GM18858 (cell line): ENCODE measurements around the gene CABP1.

Source experiments
- ATAC-seq: cut with Tn5 transposase; IDR thresholded peaks from one replicate; pipeline ENCODE4 v1.9.1; 2021; ENCODE audit not compliant: unreplicated experiment

CABP1 gene

GRCh38 chr12:120690978-120691377, 50.6 kb downstream of the CABP1 start:
- no peak for ATAC-seq

- ATAC-seq: no peak
Observed at GRCh38 chr12:120692524-120693033, 52.2 kb downstream of the CABP1 start.

GRCh38 chr12:120693848-120694247, 53.4 kb downstream of the CABP1 start:
- no peak for ATAC-seq

- no peak for ATAC-seq
Observed at GRCh38 chr12:120696626-120697025, 56.2 kb downstream of the CABP1 start.

DNA sequence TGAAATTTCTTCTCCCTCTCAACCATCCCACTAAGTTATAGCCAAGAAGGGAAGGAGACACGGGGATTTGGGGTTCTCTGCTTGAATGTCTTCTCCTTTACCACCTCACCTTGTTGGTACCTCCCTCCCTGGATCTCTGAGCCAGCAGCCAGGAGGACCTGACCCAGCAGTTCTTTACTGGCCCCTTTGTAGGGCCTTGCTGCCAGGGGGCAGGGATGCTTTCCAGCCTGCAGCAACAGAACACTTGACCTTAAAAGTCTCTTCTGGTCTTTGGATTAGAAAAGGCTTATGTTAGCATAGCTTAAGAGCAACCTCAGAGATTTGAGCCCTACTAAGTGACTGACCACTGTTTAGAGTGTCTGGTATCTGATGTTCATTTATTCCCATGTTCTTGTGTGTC, 56.9 kb downstream of the CABP1 start:
- ATAC-seq: no peak

DNA sequence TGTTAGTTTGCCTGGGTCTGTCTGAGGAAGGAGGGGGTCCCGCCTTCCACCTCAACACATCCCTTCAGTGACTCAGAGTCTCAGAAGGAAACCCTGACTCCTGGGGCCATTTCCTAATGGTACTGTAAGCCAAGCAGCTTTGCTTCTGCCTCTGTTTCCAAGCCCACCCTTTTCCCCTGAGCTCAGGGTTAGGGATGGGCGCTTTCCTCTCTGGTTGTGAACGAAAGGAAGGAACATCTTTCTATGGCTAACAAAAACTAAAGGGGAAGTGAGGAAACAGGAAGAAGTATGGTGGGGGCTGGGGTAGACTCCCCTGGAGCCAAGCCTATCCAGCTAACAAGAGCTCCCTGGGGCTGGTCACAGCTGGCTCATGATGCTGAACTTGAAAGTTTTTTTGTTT, 58.2 kb downstream of the CABP1 start:
- ATAC-seq: no peak

DNA sequence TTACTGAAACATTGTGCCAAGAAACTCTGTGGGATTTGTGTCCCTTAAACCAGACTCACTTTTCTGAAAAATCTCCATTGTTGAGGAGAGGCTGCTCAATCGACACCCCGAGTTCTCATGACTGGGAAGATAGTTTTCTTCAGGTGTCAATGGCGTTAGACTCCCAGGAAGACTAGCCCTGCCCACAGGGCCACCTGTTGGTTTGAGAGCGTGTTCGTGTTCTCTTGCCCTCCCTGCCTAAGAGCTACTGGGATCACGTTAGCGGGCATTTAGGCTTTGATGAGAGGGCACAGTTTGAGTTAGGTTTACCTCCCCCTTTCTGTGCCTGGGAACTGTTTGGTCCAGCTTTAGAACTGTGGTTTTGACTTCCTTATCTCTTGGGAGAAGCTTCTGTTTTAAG, 59.1 kb downstream of the CABP1 start:
- ATAC-seq: no peak

DNA sequence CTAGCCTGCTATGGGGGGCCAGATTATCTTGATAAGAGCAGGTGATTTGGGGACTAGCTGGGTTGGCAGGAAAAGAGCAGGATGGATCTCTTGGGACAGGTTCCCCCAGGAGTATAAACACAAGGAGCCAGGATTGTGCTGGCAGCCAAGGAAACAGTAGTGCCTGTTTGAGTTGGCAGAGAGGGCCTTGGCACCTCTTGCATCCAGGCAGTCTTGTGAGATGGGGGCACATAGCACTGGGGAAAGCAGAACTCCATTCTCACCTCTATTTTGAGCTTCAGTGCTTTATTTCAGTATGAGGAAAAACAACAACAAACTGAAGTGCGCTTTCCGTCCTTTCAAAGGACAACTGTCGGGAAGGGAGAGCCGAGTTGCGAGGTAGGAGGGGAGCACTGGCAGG, 60.5 kb downstream of the CABP1 start:
- ATAC-seq: no peak

DNA sequence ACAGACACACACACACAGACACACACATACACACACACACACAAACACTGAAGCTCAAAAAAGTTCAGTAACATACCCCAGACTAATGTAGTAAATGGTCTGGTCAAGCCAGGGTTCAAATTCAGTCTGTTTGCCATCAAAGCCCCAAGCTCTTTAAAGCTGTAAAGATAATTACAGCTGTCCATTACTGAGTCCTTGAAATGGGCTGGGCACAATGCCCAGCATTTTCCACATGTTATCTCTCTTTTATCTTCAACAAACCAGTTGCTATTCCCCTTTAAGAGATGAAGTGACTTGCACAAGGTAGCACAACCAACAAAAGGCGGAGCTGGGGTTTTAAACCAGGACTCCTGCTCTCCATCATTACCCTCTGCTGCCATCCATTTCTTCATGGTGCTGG, 62.2 kb downstream of the CABP1 start:
- ATAC-seq: no peak

DNA sequence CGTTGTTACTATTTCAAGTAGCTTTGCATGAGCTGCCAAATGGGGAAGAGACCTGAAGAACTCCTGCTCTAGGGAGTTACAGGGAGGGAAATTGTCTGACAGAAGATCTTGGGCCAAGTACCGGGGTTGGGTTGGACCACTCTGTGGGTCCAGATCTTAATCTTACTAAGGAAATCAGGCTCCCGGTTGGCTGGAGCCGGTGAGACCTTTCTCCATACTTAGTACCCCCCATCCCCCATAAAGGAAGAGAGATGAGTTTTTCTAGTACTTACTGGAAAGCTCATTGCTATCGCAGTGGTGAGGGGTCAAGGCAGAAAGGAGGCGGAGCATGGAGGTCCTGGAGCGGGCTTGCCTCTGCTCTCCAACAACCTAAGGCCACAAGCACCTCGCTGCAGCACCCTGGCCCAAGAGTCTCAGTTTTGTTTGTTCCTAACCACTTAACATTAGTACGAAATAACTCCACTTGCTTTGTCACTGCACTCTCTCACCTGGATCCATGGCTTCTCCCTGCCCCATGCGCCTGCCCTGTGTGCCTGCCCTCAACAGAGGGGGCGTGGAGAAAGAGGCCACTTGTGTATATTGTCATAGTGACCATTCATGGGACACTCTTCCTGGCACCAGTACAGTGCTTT, 63.0 kb downstream of the CABP1 start:
- ATAC-seq: no peak

DNA sequence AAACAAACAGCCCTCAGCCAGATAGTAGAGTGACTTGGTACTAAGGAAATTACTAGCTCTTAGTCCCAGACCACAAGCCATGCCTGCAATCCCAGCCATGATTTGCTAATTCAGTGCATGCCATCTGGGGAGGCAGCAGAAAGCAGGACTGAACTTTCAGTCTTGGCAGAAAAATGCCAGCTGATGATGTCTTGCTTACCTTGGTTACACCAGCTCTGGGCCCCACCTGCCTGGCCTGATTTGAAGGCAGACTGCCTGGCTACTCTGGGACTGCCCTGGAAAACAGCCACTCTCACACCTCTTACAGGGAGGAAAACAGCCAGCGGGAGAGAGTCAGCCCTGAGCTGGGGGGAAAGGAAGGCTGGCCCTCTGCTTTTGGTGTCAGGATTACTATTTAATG, 65.2 kb downstream of the CABP1 start:
- ATAC-seq: no peak

- no peak for ATAC-seq
Observed at GRCh38 chr12:120706029-120706428, 65.6 kb downstream of the CABP1 start.

GRCh38 chr12:120708651-120709050, 68.2 kb downstream of the CABP1 start:
- no peak for ATAC-seq

DNA sequence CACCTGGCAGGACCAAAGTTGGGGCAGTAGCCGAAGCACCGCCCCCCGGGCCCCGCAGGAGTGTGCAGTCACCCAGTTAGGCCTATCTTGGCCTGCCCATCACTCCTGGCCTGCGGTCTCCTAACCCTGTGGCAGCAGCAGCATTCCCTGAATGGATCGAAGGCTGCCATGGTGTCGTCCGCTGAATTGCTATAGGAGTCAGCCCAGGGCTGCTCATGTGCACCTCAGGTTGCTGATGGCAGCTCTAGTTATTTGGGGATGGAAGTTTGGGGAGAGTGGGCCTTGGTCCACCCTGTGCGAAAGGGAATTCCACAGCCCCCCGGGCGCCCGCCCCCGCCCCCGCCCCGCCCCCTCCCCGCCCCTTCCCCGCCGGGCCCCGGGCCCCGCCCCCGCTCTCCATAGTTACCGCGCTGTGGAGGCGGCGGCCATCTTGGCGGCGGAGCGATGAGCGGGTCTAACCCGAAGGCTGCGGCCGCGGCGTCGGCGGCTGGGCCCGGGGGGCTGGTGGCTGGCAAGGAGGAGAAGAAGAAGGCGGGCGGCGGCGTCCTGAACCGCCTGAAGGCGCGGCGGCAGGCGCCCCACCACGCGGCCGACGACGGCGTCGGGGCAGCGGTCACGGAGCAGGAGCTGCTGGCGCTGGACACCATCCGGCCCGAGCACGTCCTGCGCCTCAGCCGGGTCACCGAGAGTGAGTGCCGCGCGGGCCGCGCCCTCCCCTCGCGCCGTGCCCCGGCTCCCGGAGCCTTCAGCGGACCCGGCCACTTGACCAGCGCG, 69.8 kb downstream of the CABP1 start, which contains the start of gene UNC119B:
UNC119B (plus strand) TSS at position 428 of the 774 bp plus-strand sequence; CDS start at position 445, 17 bp downstream.
- ATAC-seq: no peak

- ATAC-seq: no peak
Observed at GRCh38 chr12:120710805-120711296, 70.4 kb downstream of the CABP1 start.

DNA sequence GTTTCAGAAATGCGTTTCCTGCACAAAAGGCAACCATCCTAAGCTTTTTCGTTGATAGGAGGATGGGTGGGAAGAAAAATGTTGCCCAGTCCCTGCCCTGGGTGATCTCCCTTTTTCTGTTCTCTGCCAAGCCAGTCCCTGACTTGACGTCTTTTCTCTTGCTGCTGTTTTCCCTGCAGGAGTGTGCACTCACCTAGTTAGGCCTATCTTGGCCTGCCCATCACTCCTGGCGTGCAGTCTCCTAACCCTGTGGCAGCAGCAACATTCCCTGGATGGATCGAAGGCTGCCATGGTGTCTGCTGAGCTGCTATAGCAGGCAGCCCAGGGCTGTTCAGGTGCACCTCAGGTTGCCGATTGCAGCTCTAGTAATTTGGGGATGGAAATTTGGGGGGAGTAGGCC, 71.0 kb downstream of the CABP1 start:
- ATAC-seq: no peak

GRCh38 chr12:120712610-120713009, 72.2 kb downstream of the CABP1 start:
- no peak for ATAC-seq

DNA sequence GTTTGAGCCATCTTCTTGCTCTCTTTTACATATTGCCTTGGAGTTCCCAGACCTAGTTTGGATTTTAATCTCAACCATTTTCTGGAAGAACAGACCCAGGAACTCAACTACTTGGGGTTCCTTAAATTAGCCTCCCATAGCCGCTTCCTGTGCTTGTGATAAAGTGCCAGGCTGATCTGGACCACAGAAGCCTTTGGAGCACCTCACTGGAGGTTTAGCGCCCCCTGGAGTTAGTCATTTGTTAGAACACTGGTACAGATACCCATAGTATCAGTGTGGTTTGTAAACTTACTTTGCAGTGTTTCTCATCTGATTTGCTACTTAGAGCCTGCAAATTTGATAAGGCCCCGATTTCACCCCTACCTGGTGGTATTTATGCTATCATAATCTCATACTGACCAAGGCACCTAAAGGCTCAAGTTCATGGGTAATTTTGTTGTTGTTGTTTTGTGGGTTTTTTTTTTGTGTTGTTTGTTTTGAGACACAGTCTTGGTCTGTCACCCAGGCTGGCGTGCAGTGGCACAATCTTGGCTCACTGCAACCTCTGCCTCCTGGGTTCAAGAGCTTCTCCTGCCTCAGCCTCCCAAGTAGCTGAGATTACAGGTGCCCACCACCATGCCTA, 73.5 kb downstream of the CABP1 start:
- ATAC-seq: peak; percentile 52
